Measurements from ENCODE around the gene PARD3B. TPM values are rescaled to one million over a fixed set of nuclear protein-coding genes. Genes with fewer than 3 reads are reported as not detected.

PARD3B gene
- polyA plus RNA-seq, 3 donors, result not detected

DNA sequence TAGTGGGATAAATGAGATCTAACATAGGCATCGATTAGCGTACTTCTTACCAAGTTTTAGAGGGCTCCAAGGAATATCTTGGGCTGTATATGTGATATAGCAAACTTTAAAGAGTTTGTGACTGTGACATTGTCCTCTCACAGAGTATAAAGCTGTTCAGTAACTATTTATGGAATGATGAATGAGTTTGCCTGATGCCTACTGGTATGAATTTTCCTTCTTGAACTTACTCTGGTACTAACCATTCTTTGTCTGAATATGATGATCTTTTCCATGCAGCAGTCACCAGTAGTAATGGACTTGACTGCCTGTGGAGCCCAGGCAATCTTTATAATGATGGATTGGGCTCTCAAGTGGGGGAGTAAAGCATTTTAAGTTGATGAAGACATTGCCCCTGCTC, 120.5 kb downstream of the PARD3B start:
- Histone ChIP-seq H3K4me2 (replicated peaks; ENCODE audit: extremely low read depth, low read length, poor library complexity, severe bottlenecking) (no peak overlapping the region), H3K9me3 (replicated peaks in 1 of 2; ENCODE audit: control insufficient read depth in 1 of 2, insufficient read depth in 1 of 2, low read length in 2 of 2) (no peaks in the 10 kb centered on the region), H3K36me3 (replicated peaks in 1 of 2; ENCODE audit: control insufficient read depth in 1 of 2, insufficient read depth in 2 of 2, low read length in 2 of 2) (no peaks in the 10 kb centered on the region), H3K27me3 (ENCODE audit: control insufficient read depth in 2 of 2, insufficient read depth in 2 of 2, low read length in 2 of 2) (no peaks in the 10 kb centered on the region), H4K20me1 (ENCODE audit: insufficient read depth, low read length) (no peaks in the 10 kb centered on the region), H3K9ac (ENCODE audit: insufficient read depth, low read length, poor library complexity, severe bottlenecking) (no peak overlapping the region), H3K4me3 (replicated peaks in 1 of 3; ENCODE audit: low read depth in 2 of 3, low read length in 3 of 3) (no peak overlapping the region), H3K4me1 (ENCODE audit: control insufficient read depth in 1 of 2, insufficient read depth in 2 of 2, low read length in 2 of 2) (no peaks in the 10 kb centered on the region), H3K79me2 (ENCODE audit: insufficient read depth, low read length) (no peaks in the 10 kb centered on the region), H3K27ac (ENCODE audit: low read depth in 1 of 2, low read length in 2 of 2) (no peak overlapping the region), H2AFZ (ENCODE audit: insufficient read depth, low read depth, low read length, poor library complexity, severe bottlenecking) (no peak overlapping the region)
- Mint-ChIP-seq H3K36me3 (no peaks in the 10 kb centered on the region), H3K4me3 (no peak overlapping the region), H3K4me1 (no peaks in the 10 kb centered on the region), H3K9me3 (peaks cover 0 to 2% (median 0%) of the 10 kb centered on the region in 7 donors), H3K27ac (no peak overlapping the region), H3K27me3 (ENCODE audit: low read depth in 3 of 3) (no peaks in the 10 kb centered on the region)
- WGBS (ENCODE audit: insufficient coverage), result no CpG with 5 or more reads among the region's 2 CpGs
- no peak for DNase-seq
- intact Hi-C loops (cut with micrococcal nuclease), result no loop called here
- TF ChIP-seq, protein P1, sequence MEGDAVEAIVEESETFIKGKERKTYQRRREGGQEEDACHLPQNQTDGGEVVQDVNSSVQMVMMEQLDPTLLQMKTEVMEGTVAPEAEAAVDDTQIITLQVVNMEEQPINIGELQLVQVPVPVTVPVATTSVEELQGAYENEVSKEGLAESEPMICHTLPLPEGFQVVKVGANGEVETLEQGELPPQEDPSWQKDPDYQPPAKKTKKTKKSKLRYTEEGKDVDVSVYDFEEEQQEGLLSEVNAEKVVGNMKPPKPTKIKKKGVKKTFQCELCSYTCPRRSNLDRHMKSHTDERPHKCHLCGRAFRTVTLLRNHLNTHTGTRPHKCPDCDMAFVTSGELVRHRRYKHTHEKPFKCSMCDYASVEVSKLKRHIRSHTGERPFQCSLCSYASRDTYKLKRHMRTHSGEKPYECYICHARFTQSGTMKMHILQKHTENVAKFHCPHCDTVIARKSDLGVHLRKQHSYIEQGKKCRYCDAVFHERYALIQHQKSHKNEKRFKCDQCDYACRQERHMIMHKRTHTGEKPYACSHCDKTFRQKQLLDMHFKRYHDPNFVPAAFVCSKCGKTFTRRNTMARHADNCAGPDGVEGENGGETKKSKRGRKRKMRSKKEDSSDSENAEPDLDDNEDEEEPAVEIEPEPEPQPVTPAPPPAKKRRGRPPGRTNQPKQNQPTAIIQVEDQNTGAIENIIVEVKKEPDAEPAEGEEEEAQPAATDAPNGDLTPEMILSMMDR (IDR thresholded peaks at IDR 0.05), result no peak

DNA sequence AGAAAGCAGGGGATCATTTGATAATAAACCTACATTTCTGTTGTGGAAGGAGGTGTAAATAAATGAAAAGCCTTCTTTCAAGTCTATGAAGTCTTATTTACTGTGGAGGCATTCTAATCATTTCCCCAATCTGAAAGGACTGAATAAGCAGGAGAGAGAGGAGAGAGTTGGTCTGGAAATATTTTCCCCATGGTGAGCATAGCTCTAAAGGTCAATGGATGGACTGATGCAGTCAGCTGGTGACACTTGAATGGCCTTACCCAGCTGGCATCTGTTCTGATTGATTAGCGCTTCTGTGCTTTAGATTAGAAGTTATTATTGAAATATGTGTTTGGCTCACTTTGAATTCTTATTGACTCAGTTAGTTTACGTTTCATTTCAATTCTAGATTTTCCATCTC, 122.7 kb downstream of the PARD3B start:
- H3K27ac ChIP-seq (ENCODE audit: low read depth in 1 of 2, low read length in 2 of 2), result no peak overlapping the region
- Mint-ChIP-seq H3K27me3 (ENCODE audit: low read depth in 3 of 3) (no peaks in the 10 kb centered on the region), H3K4me1 (no peaks in the 10 kb centered on the region), H3K9me3 (peaks cover 0 to 2% (median 0%) of the 10 kb centered on the region in 7 donors), H3K36me3 (no peaks in the 10 kb centered on the region), H3K4me3 (no peak overlapping the region), H3K27ac (no peak overlapping the region)
- no peaks in the 10 kb centered on the region for H4K20me1 ChIP-seq (ENCODE audit: insufficient read depth, low read length)
- H2AFZ ChIP-seq (ENCODE audit: insufficient read depth, low read depth, low read length, poor library complexity, severe bottlenecking), result no peak overlapping the region
- no peak overlapping the region for H3K4me3 ChIP-seq (replicated peaks in 1 of 3; ENCODE audit: low read depth in 2 of 3, low read length in 3 of 3)
- H3K9ac ChIP-seq (ENCODE audit: insufficient read depth, low read length, poor library complexity, severe bottlenecking), result no peak overlapping the region
- no peak overlapping the region for H3K4me2 ChIP-seq (replicated peaks; ENCODE audit: extremely low read depth, low read length, poor library complexity, severe bottlenecking)
- H3K79me2 ChIP-seq (ENCODE audit: insufficient read depth, low read length), result no peaks in the 10 kb centered on the region
- WGBS (ENCODE audit: insufficient coverage), result no CpG with 5 or more reads among the region's 2 CpGs
- no peaks in the 10 kb centered on the region for H3K4me1 ChIP-seq (ENCODE audit: control insufficient read depth in 1 of 2, insufficient read depth in 2 of 2, low read length in 2 of 2)
- no peak for DNase-seq
- no peaks in the 10 kb centered on the region for H3K27me3 ChIP-seq (ENCODE audit: control insufficient read depth in 2 of 2, insufficient read depth in 2 of 2, low read length in 2 of 2)
- TF ChIP-seq, protein P1 (IDR thresholded peaks at IDR 0.05), result no peak
- no peaks in the 10 kb centered on the region for H3K9me3 ChIP-seq (replicated peaks in 1 of 2; ENCODE audit: control insufficient read depth in 1 of 2, insufficient read depth in 1 of 2, low read length in 2 of 2)
- intact Hi-C loops (cut with micrococcal nuclease), result no loop called here
- no peaks in the 10 kb centered on the region for H3K36me3 ChIP-seq (replicated peaks in 1 of 2; ENCODE audit: control insufficient read depth in 1 of 2, insufficient read depth in 2 of 2, low read length in 2 of 2)

All from CD14-positive monocyte (primary cell).